ENCODE results near the gene RPRML. TPM values are rescaled to one million over a fixed set of nuclear protein-coding genes. Genes with fewer than 3 reads are reported as not detected.

RPRML gene
- total and polyA plus RNA-seq, 4 donors, result 0.06 TPM; not detected in 3

GRCh38 chr17:46944931-46945330 is 34.1 kb downstream of the RPRML start:
- Histone ChIP-seq H3K4me1 (ENCODE audit: control insufficient read depth in 4 of 4, insufficient read depth in 4 of 4, low read length in 3 of 4) (peaks cover 7 to 12% (median 8%) of the 10 kb centered on the region in 4 donors), H3K27ac (ENCODE audit: low read depth in 1 of 2, low read length in 2 of 2) (no peak overlapping the region), H3K4me3 (ENCODE audit: low read depth in 1 of 3, low read length in 3 of 3) (no peak overlapping the region), H3K9me3 (ENCODE audit: control insufficient read depth in 4 of 4, low read length in 3 of 4) (no peaks in the 10 kb centered on the region), H3K9ac (ENCODE audit: low read depth in 1 of 2, low read length in 2 of 2) (no peak overlapping the region), H3K27me3 (ENCODE audit: control insufficient read depth in 4 of 4, insufficient read depth in 4 of 4, low read length in 3 of 4) (no peaks in the 10 kb centered on the region), H3K36me3 (ENCODE audit: control insufficient read depth in 4 of 4, insufficient read depth in 3 of 4, low read depth in 1 of 4, low read length in 3 of 4) (peaks cover 0 to 7% (median under 1%) of the 10 kb centered on the region in 4 donors)
- 54% methylated on average over 10 of the region's 10 CpGs for WGBS
- DNase-seq (ENCODE audit: low spot score), result no peak
- no peak for TF ChIP-seq TAF1 (conservative IDR thresholded peaks at IDR 0.05)
- no peak for TF ChIP-seq GABPA (IDR thresholded peaks at IDR 0.05 in 1 of 2, conservative IDR thresholded peaks at IDR 0.05 in 1 of 2)
- no peak for TF ChIP-seq RAD21 (IDR thresholded peaks at IDR 0.05)
- TF ChIP-seq JUND (IDR thresholded peaks at IDR 0.05), result no peak
- TF ChIP-seq HNF4G (IDR thresholded peaks at IDR 0.05), result no peak
- TF ChIP-seq MAX (IDR thresholded peaks at IDR 0.05), result no peak
- TF ChIP-seq, protein P1, sequence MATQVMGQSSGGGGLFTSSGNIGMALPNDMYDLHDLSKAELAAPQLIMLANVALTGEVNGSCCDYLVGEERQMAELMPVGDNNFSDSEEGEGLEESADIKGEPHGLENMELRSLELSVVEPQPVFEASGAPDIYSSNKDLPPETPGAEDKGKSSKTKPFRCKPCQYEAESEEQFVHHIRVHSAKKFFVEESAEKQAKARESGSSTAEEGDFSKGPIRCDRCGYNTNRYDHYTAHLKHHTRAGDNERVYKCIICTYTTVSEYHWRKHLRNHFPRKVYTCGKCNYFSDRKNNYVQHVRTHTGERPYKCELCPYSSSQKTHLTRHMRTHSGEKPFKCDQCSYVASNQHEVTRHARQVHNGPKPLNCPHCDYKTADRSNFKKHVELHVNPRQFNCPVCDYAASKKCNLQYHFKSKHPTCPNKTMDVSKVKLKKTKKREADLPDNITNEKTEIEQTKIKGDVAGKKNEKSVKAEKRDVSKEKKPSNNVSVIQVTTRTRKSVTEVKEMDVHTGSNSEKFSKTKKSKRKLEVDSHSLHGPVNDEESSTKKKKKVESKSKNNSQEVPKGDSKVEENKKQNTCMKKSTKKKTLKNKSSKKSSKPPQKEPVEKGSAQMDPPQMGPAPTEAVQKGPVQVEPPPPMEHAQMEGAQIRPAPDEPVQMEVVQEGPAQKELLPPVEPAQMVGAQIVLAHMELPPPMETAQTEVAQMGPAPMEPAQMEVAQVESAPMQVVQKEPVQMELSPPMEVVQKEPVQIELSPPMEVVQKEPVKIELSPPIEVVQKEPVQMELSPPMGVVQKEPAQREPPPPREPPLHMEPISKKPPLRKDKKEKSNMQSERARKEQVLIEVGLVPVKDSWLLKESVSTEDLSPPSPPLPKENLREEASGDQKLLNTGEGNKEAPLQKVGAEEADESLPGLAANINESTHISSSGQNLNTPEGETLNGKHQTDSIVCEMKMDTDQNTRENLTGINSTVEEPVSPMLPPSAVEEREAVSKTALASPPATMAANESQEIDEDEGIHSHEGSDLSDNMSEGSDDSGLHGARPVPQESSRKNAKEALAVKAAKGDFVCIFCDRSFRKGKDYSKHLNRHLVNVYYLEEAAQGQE (IDR thresholded peaks at IDR 0.05), result no peak
- TF ChIP-seq RXRA (IDR thresholded peaks at IDR 0.05), result no peak
- no peak for TF ChIP-seq FOXA2 (IDR thresholded peaks at IDR 0.05)
- no peak for TF ChIP-seq YY1 (IDR thresholded peaks at IDR 0.05)
- TF ChIP-seq HNF4A (conservative IDR thresholded peaks at IDR 0.05), result no peak
- no peak for TF ChIP-seq EGR1 (IDR thresholded peaks at IDR 0.05; ENCODE audit: low read depth in 2 of 2)
- no peak for TF ChIP-seq SP1 (IDR thresholded peaks at IDR 0.05)
- no peak for TF ChIP-seq NR2F2 (IDR thresholded peaks at IDR 0.05)
- TF ChIP-seq FOXA1 (IDR thresholded peaks at IDR 0.05), result no peak
- TF ChIP-seq CTCF (IDR thresholded peaks at IDR 0.05; ENCODE audit: low read depth, low read length, missing input control), result no peak
- TF ChIP-seq ATF3 (IDR thresholded peaks at IDR 0.05), result no peak

DNA sequence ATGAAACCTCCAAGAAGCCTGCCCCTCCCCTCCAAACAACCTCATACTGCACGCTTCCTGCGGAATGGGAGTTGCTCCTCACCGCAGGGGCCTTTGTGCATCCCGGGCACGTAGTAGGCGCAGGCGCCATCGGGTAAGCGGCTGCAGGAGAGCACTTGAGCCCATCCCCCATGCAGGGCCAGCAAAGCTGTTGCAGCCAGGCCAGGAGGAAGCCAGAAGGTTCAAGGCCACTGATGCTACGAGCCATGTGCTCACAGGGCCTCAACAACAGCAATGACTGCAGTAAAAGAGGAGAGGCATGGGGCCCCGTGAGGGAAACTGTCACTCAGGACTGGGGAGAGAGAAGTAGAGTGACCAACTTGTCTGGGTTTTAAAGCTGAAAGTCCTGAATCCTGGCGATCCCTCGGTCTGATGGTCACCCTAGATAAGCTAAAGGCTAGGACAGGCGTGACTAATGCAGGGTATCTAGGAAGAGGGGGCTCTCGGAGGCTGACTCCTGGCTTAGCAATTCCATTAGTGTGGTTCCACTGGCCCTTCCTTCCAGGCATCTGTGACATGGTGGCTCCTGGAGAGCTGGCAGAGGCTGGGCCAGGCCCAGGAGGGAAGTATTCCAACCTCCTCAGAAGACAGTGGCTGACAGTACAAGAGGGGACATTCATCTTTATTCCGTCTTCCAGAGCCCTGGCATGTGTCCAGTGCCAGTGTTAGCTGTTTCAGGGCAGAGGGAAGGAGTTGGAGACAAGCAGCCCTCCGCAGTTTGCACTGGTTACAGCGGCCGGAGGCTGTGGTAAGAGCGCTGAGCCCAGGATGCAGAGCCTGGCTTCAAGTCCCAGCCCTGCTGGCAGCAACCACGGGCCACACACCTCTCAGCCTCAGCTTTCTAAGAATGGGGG is 35.3 kb downstream of the RPRML start:
- DNase-seq (ENCODE audit: low spot score), result peak; percentile 38
- 24% methylated on average over 21 of the region's 21 CpGs for WGBS

More for the DNA sequence above, 35.3 kb downstream of the RPRML start:
- peaks cover 2 to 15% (median 11%) of the 10 kb centered on the region in 4 donors for H3K36me3 ChIP-seq (ENCODE audit: control insufficient read depth in 4 of 4, insufficient read depth in 3 of 4, low read depth in 1 of 4, low read length in 3 of 4)
- H3K4me1 ChIP-seq (ENCODE audit: control insufficient read depth in 4 of 4, insufficient read depth in 4 of 4, low read length in 3 of 4), result peaks cover 7 to 12% (median 8%) of the 10 kb centered on the region in 4 donors
- H3K27ac ChIP-seq (ENCODE audit: low read depth in 1 of 2, low read length in 2 of 2), result no peak overlapping the region
- H3K4me3 ChIP-seq (ENCODE audit: low read depth in 1 of 3, low read length in 3 of 3), result no peak overlapping the region
- no peaks in the 10 kb centered on the region for H3K27me3 ChIP-seq (ENCODE audit: control insufficient read depth in 4 of 4, insufficient read depth in 4 of 4, low read length in 3 of 4)
- H3K9ac ChIP-seq (ENCODE audit: low read depth in 1 of 2, low read length in 2 of 2), result no peak overlapping the region
- TF ChIP-seq FOXA1 (IDR thresholded peaks at IDR 0.05), result no peak
- peak in 1 of 2 donors; percentile 16 for TF ChIP-seq RXRA (IDR thresholded peaks at IDR 0.05)
- TF ChIP-seq, protein P1 (IDR thresholded peaks at IDR 0.05), result no peak
- peak in 1 of 2 donors; percentile 23 for TF ChIP-seq HNF4A (conservative IDR thresholded peaks at IDR 0.05)
- no peak for TF ChIP-seq RAD21 (IDR thresholded peaks at IDR 0.05)
- TF ChIP-seq GABPA (IDR thresholded peaks at IDR 0.05 in 1 of 2, conservative IDR thresholded peaks at IDR 0.05 in 1 of 2), result no peak
- no peaks in the 10 kb centered on the region for H3K9me3 ChIP-seq (ENCODE audit: control insufficient read depth in 4 of 4, low read length in 3 of 4)

All from liver (tissue), 9 donors.